Endothelial cell of umbilical vein (primary cell): ENCODE measurements around the gene CTSL. TPM values are rescaled to one million over a fixed set of nuclear protein-coding genes. Genes with fewer than 3 reads are reported as not detected.

ENCODE experiments used
- BruUV-seq: library from RNA; stranded (reverse); fragments of 400-500 nt; replicated peaks from 2 replicates; lab custom pipeline; 2021; lab: Mats Ljungman, UMichigan
- CTCF ChIA-PET: fragments of 300-600, 350-600 bp; sonication (Branson Sonifier 250); formaldehyde crosslinking; loops from one replicate; lab custom pipeline; 2021; ENCODE audit warnings: antibody characterized with exemption, inconsistent platforms; lab: Charles Lee
- POLR2A ChIA-PET: fragments of 300-600, 350-600 bp; sonication (Branson Sonifier 250); formaldehyde crosslinking; loops from one replicate; lab custom pipeline; 2021; ENCODE audit warnings: antibody characterized with exemption, inconsistent platforms; lab: Charles Lee
- DNase-seq: peaks from one replicate; pipeline ENCODE4 v3.0.0-alpha.2; 2011; ENCODE audit warnings: low read depth, low spot score
- FAIRE-seq: peaks from 2 replicates; lab custom pipeline; 2011; peaks lifted over from hg19 to GRCh38; lab: Jason Lieb, UNC
- H2AFZ ChIP-seq: 2 replicates; pipeline ENCODE4 v1.6.0; 2012; ENCODE audit warnings: low read depth, low read length, control low read depth, inconsistent platforms
- H3K27ac ChIP-seq: 2 replicates; pipeline ENCODE4 v1.5.1; 2011; ENCODE audit warnings: low read depth, mild to moderate bottlenecking, control low read depth, low read length, moderate library complexity; ENCODE audit not compliant: insufficient read depth
- H3K27me3 ChIP-seq, 2 experiments: 2 replicates each; pipeline versions ENCODE4 v1.6.0 to v1.6.1; 2011; ENCODE audit warnings: low read length in 2 of 2, mixed read lengths in 1 of 2; ENCODE audit not compliant: control insufficient read depth in 2 of 2, insufficient read depth in 2 of 2
- H3K36me3 ChIP-seq, 2 experiments: 2 replicates in 1 of 2; 3 replicates in 1 of 2; pipeline ENCODE4 v1.5.1; 2011; ENCODE audit warnings: low read length in 2 of 2, mild to moderate bottlenecking in 1 of 2, moderate library complexity in 1 of 2; ENCODE audit not compliant: control insufficient read depth in 2 of 2, insufficient read depth in 2 of 2; ENCODE audit errors: extremely low read depth in 1 of 2
- H3K4me1 ChIP-seq: 3 replicates; pipeline ENCODE4 v1.5.1; 2011; ENCODE audit warnings: mild to moderate bottlenecking, low read length; ENCODE audit not compliant: control insufficient read depth, insufficient read depth; ENCODE audit errors: extremely low read depth
- H3K4me2 ChIP-seq: 2 replicates; pipeline ENCODE4 v1.6.1; 2011; ENCODE audit warnings: low read length, control low read depth, mixed read lengths; ENCODE audit not compliant: insufficient read depth
- H3K4me3 ChIP-seq, 3 experiments: fragments of 200-600 bp in 1 of 3; sonication (generic), shearing (Covaris generic) in 1 of 3; replicated peaks in 1 of 3; 2 replicates each; pipeline ENCODE4 v1.5.1; 2011 to 2016; ENCODE audit warnings: control low read depth in 3 of 3, low read length in 3 of 3, mild to moderate bottlenecking in 2 of 3, inconsistent platforms in 1 of 3, low read depth in 1 of 3, moderate library complexity in 1 of 3; ENCODE audit not compliant: insufficient read depth in 1 of 3
- H3K79me2 ChIP-seq: 2 replicates; pipeline ENCODE4 v1.6.0; 2012; ENCODE audit warnings: low read length, inconsistent platforms; ENCODE audit not compliant: control insufficient read depth, insufficient read depth
- H3K9ac ChIP-seq: replicated peaks from 2 replicates; pipeline ENCODE3; 2011; ENCODE audit warnings: low read length, control low read depth; ENCODE audit not compliant: insufficient read depth; ENCODE audit errors: extremely low read depth
- H3K9me1 ChIP-seq: replicated peaks from 3 replicates; pipeline ENCODE4 v1.6.0; 2011; ENCODE audit warnings: mild to moderate bottlenecking, low read length; ENCODE audit not compliant: control insufficient read depth, insufficient read depth; ENCODE audit errors: extremely low read depth
- H3K9me3 ChIP-seq: replicated peaks from 2 replicates; pipeline ENCODE4 v1.5.1; 2012; ENCODE audit warnings: low read length, inconsistent platforms; ENCODE audit not compliant: control insufficient read depth, insufficient read depth
- H4K20me1 ChIP-seq: replicated peaks from 2 replicates; pipeline ENCODE3; 2011; ENCODE audit warnings: mild to moderate bottlenecking, low read length; ENCODE audit not compliant: control insufficient read depth, insufficient read depth; ENCODE audit errors: extremely low read depth
- CTCF ChIP-seq, 2 donors: IDR thresholded peaks; 1 replicate in 1 of 2; 2 replicates in 1 of 2; pipeline ENCODE4 v1.5.1; 2011; ENCODE audit warnings: low read length in 2 of 2, mild to moderate bottlenecking in 2 of 2, moderate library complexity in 2 of 2, control low read depth in 1 of 2, inconsistent platforms in 1 of 2, low read depth in 1 of 2; ENCODE audit not compliant: insufficient read depth in 1 of 2; ENCODE audit errors: extremely low read depth in 1 of 2
- EZH2 ChIP-seq: IDR thresholded peaks from 2 replicates; pipeline ENCODE4 v1.6.1; 2012; ENCODE audit warnings: borderline replicate concordance, low read depth, mild to moderate bottlenecking, moderate library complexity, low read length, inconsistent platforms; ENCODE audit not compliant: severe bottlenecking
- FOS ChIP-seq: IDR thresholded peaks from 2 replicates; pipeline ENCODE4 v1.6.1; 2011; ENCODE audit warnings: mild to moderate bottlenecking, low read length, moderate library complexity, borderline replicate concordance; ENCODE audit not compliant: insufficient read depth
- GATA2 ChIP-seq: IDR thresholded peaks from 2 replicates; pipeline ENCODE4 v1.7.0; 2011; ENCODE audit warnings: low read depth, mild to moderate bottlenecking, moderate library complexity, mixed read lengths, low read length; ENCODE audit not compliant: insufficient read length, insufficient read depth
- JUN ChIP-seq: IDR thresholded peaks from 2 replicates; pipeline ENCODE4 v1.6.1; 2011; ENCODE audit warnings: borderline replicate concordance, low read depth; ENCODE audit not compliant: insufficient read length, insufficient read depth
- MAX ChIP-seq: IDR thresholded peaks from 2 replicates; pipeline ENCODE4 v1.6.1; 2011; ENCODE audit not compliant: insufficient read depth, insufficient read length
- MYC ChIP-seq: IDR thresholded peaks from one replicate; pipeline ENCODE4 v1.6.1; 2011; ENCODE audit warnings: mild to moderate bottlenecking, low read depth, low read length
- POLR2A ChIP-seq: IDR thresholded peaks from 2 replicates; pipeline ENCODE4 v1.6.1; 2012; ENCODE audit warnings: low read depth, mild to moderate bottlenecking, control low read depth, low read length
- POLR2AphosphoS5 ChIP-seq: IDR thresholded peaks from 2 replicates; pipeline ENCODE4 v1.6.1; 2012; ENCODE audit warnings: low read depth, mild to moderate bottlenecking, control low read depth, low read length, moderate library complexity; ENCODE audit not compliant: insufficient read depth
- dilution Hi-C: fragments of 300-500 bp; cut with MboI; formaldehyde crosslinking; loops from one replicate; pipeline ENCODE4 v1.15.0; 2019; ENCODE audit warnings: low sequenced_read_pairs; ENCODE audit not compliant: extremely low pct_ligation_motif_present
- intact Hi-C: fragments of 100-400 bp; cut with micrococcal nuclease; formaldehyde crosslinking; loops from one replicate; pipeline ENCODE4 v1.10.0; 2022
- polyA plus RNA-seq, 4 experiments: library from polyadenylated mRNA; depleted of rRNA in 3 of 4; stranded (reverse) in 3 of 4; unstranded in 1 of 4; fragments of >200 nt; gene quantifications; 2 replicates each; pipeline versions ENCODE4 v1.2.1 to v1.2.3, GENCODE V29; 2011 to 2012; ENCODE audit warnings: missing spikeins in 1 of 4
- total RNA-seq: library from RNA; stranded (reverse); gene quantifications from 2 replicates; pipeline ENCODE4 v1.2.3, GENCODE V29; 2021

The CTSL gene
- total and polyA plus RNA-seq, 2 donors (not counting 3 experiments of a cell fraction or from before 2014, with no cell fraction given) = 98.4 to 107 TPM

GRCh38 chr9:87701491-87701890, 24.4 kb upstream of the CTSL start:
- H3K4me1 ChIP-seq = no peaks in the 10 kb centered on the region
- H3K27ac ChIP-seq = no peak overlapping the region
- H3K27me3 ChIP-seq = no peaks in the 10 kb centered on the region
- no TSS peak for BruUV-seq
- H4K20me1 ChIP-seq = no peaks in the 10 kb centered on the region
- FAIRE-seq (no peak), DNase-seq (no peak)
- intact Hi-C loops (no loop called here), dilution Hi-C loops (no loop called here)
- H3K9me3 ChIP-seq = no peaks in the 10 kb centered on the region
- TF ChIP-seq CTCF (IDR thresholded peaks at IDR 0.05; ENCODE audit: extremely low read depth in 1 of 2, insufficient read depth in 1 of 2, low read depth in 1 of 2, low read length in 2 of 2) (no peak), POLR2AphosphoS5 (no peak), MAX (no peak), FOS (no peak), POLR2A (no peak), MYC (no peak), JUN (no peak), EZH2 (no peak), GATA2 (no peak)
- POLR2A ChIA-PET = no interaction called here
- no peak overlapping the region for H2AFZ ChIP-seq
- CTCF ChIA-PET = interaction anchor here (1.0 kb wide), 1 partner anchor 17 kb away, joined by 3 read pairs; no protein-coding TSS in a partner anchor
- no peaks in the 10 kb centered on the region for H3K79me2 ChIP-seq
- no peak overlapping the region for H3K4me3 ChIP-seq
- no peaks in the 10 kb centered on the region for H3K9me1 ChIP-seq
- no peak overlapping the region for H3K9ac ChIP-seq
- H3K4me2 ChIP-seq = no peak overlapping the region
- H3K36me3 ChIP-seq = peaks cover 10 to 50% of the 10 kb centered on the region in 2 experiments
